OCI-LY3 (cell line): ENCODE measurements around the gene SLC37A1.

ENCODE experiments used
- H2AFZ ChIP-seq: fragments of 200-600, 300-600 bp; shearing (Covaris generic); 2 replicates; pipeline ENCODE4 v1.6.0; 2014; ENCODE audit warnings: antibody characterized with exemption, low read depth, low read length
- H3K27ac ChIP-seq: fragments of 200-600, 300-600 bp; sonication (generic); 2 replicates; pipeline ENCODE4 v1.5.1; 2014; ENCODE audit warnings: mild to moderate bottlenecking, low read length, moderate library complexity, mixed read lengths
- H3K27me3 ChIP-seq: fragments of 200-600, 300-600 bp; sonication (generic); 2 replicates; pipeline ENCODE4 v1.6.1; 2014; ENCODE audit warnings: low read depth, low read length, mixed read lengths
- H3K36me3 ChIP-seq: fragments of 200-600, 300-600 bp; sonication (generic); replicated peaks from 2 replicates; pipeline ENCODE3; 2014; ENCODE audit warnings: low read depth, low read length, mixed read lengths
- H3K4me1 ChIP-seq: fragments of 300-600, 200-600 bp; sonication (generic); 2 replicates; pipeline ENCODE4 v1.6.1; 2014; ENCODE audit warnings: low read length, mixed read lengths
- H3K4me2 ChIP-seq: fragments of 200-600, 300-600 bp; sonication (generic); 2 replicates; pipeline ENCODE4 v1.6.1; 2014; ENCODE audit warnings: low read length, mixed read lengths
- H3K4me3 ChIP-seq: fragments of 300-600, 200-600 bp; sonication (generic); 2 replicates; pipeline ENCODE4 v1.5.1; 2014; ENCODE audit warnings: antibody characterized with exemption, mild to moderate bottlenecking, low read length, moderate library complexity
- H3K79me2 ChIP-seq: fragments of 300-600, 200-600 bp; shearing (Covaris generic); 2 replicates; pipeline ENCODE4 v1.6.1; 2014; ENCODE audit warnings: mild to moderate bottlenecking, low read length, mixed read lengths
- H3K9ac ChIP-seq: fragments of 300-600, 200-600 bp; shearing (Covaris generic); 2 replicates; pipeline ENCODE4 v1.6.0; 2014; ENCODE audit warnings: mild to moderate bottlenecking, low read length, moderate library complexity
- H3K9me3 ChIP-seq: fragments of 200-600, 300-600 bp; shearing (Covaris generic); 2 replicates; pipeline ENCODE4 v1.6.1; 2014; ENCODE audit warnings: low read length, mixed read lengths; ENCODE audit not compliant: insufficient read depth
- H4K20me1 ChIP-seq: fragments of 200-600, 300-600 bp; sonication (generic); 2 replicates; pipeline ENCODE4 v1.6.1; 2016; ENCODE audit warnings: low read length, mixed read lengths; ENCODE audit not compliant: insufficient read depth
- CTCF ChIP-seq: fragments of 200-600, 300-600 bp; sonication (generic); IDR thresholded peaks from 2 replicates; pipeline ENCODE4 v1.5.1; 2014; ENCODE audit warnings: antibody characterized with exemption, low read length, low read depth
- EZH2phosphoT487 ChIP-seq: fragments of 200-600 bp; shearing (Covaris generic); IDR thresholded peaks from 2 replicates; pipeline ENCODE4 v1.6.1; 2018; ENCODE audit warnings: antibody characterized with exemption, mixed run types, low read depth

Gene SLC37A1

GRCh38 chr21:42581993-42582786 lies 68.5 kb downstream of the SLC37A1 start:
- Histone ChIP-seq H3K4me1 (no peaks in the 10 kb centered on the region), H3K36me3 (no peaks in the 10 kb centered on the region), H3K79me2 (no peaks in the 10 kb centered on the region), H3K4me2 (no peak overlapping the region), H3K9ac (no peak overlapping the region), H3K9me3 (no peaks in the 10 kb centered on the region), H4K20me1 (no peaks in the 10 kb centered on the region), H3K27me3 (no peaks in the 10 kb centered on the region), H2AFZ (no peak overlapping the region), H3K4me3 (no peak overlapping the region), H3K27ac (no peak overlapping the region)
- TF ChIP-seq CTCF (no peak), EZH2phosphoT487 (no peak)

GRCh38 chr21:42582787-42583476 lies 69.3 kb downstream of the SLC37A1 start:
- no peak overlapping the region for H3K4me2 ChIP-seq
- H3K4me3 ChIP-seq = no peak overlapping the region
- no peaks in the 10 kb centered on the region for H3K9me3 ChIP-seq
- H3K79me2 ChIP-seq = no peaks in the 10 kb centered on the region
- H3K36me3 ChIP-seq = no peaks in the 10 kb centered on the region
- H3K27me3 ChIP-seq = no peaks in the 10 kb centered on the region
- no peak for TF ChIP-seq EZH2phosphoT487
- no peak for TF ChIP-seq CTCF
- H3K9ac ChIP-seq = no peak overlapping the region
- H3K27ac ChIP-seq = no peak overlapping the region
- H2AFZ ChIP-seq = no peak overlapping the region
- no peaks in the 10 kb centered on the region for H3K4me1 ChIP-seq
- no peaks in the 10 kb centered on the region for H4K20me1 ChIP-seq

- H3K9ac ChIP-seq = no peak overlapping the region
- no peak for TF ChIP-seq CTCF
- no peak for TF ChIP-seq EZH2phosphoT487
- no peak overlapping the region for H3K27ac ChIP-seq
Measured at GRCh38 chr21:42583477-42584295, 70.0 kb downstream of the SLC37A1 start.

GRCh38 chr21:42584296-42584641 lies 70.6 kb downstream of the SLC37A1 start:
- Histone ChIP-seq H2AFZ (no peak overlapping the region), H3K4me3 (no peak overlapping the region), H3K4me2 (no peak overlapping the region), H3K27me3 (no peaks in the 10 kb centered on the region), H4K20me1 (no peaks in the 10 kb centered on the region), H3K79me2 (no peaks in the 10 kb centered on the region), H3K27ac (no peak overlapping the region), H3K9me3 (no peaks in the 10 kb centered on the region), H3K9ac (no peak overlapping the region), H3K36me3 (no peaks in the 10 kb centered on the region), H3K4me1 (no peaks in the 10 kb centered on the region)
- TF ChIP-seq CTCF = no peak
- no peak for TF ChIP-seq EZH2phosphoT487

More at GRCh38 chr21:42583477-42584295, 70.0 kb downstream of the SLC37A1 start:
- no peaks in the 10 kb centered on the region for H3K9me3 ChIP-seq
- H3K4me2 ChIP-seq = no peak overlapping the region
- H3K4me1 ChIP-seq = no peaks in the 10 kb centered on the region
- H2AFZ ChIP-seq = no peak overlapping the region
- no peaks in the 10 kb centered on the region for H3K79me2 ChIP-seq
- no peak overlapping the region for H3K4me3 ChIP-seq
- no peaks in the 10 kb centered on the region for H3K27me3 ChIP-seq
- H3K36me3 ChIP-seq = no peaks in the 10 kb centered on the region
- no peaks in the 10 kb centered on the region for H4K20me1 ChIP-seq
